HEK293 (cell line): ENCODE results near the gene NAA25.

Experiments used
- CTCF ChIA-PET: fragments of 350-600 bp; formaldehyde crosslinking; extraction: SDS; loops from one replicate; lab custom pipeline; 2021; ENCODE audit warnings: antibody characterized with exemption; lab: Yijun Ruan, JAX
- POLR2A ChIA-PET: fragments of 300-600 bp; formaldehyde crosslinking; extraction: SDS; loops from one replicate; lab custom pipeline; 2020; ENCODE audit warnings: antibody characterized with exemption, inconsistent platforms; lab: Yijun Ruan, JAX
- H3K27ac ChIP-seq: fragments of 200-500 bp; sonication (Bioruptor generic); 2 replicates; pipeline ENCODE4 v1.5.1; 2014; ENCODE audit warnings: low read depth, low read length, control low read depth, inconsistent platforms; ENCODE audit errors: extremely low read depth
- H3K36me3 ChIP-seq, 2 experiments: fragments of 200-500 bp in 1 of 2; sonication (Bioruptor generic) in 1 of 2; 1 replicate in 1 of 2; 2 replicates in 1 of 2; pipeline ENCODE4 v1.5.1; 2014 to 2017; ENCODE audit warnings: inconsistent platforms in 2 of 2, low read length in 2 of 2; ENCODE audit not compliant: control insufficient read depth in 2 of 2, insufficient read depth in 1 of 2
- H3K4me1 ChIP-seq: fragments of 200-500 bp; sonication (Bioruptor generic); 2 replicates; pipeline ENCODE4 v1.5.1; 2014; ENCODE audit warnings: mild to moderate bottlenecking, low read length, inconsistent platforms; ENCODE audit not compliant: control insufficient read depth, insufficient read depth
- H3K4me3 ChIP-seq: 2 replicates; pipeline ENCODE4 v1.5.1; 2011; ENCODE audit warnings: low read depth, mild to moderate bottlenecking, control low read depth, low read length, moderate library complexity
- H3K9me3 ChIP-seq: fragments of 200-500 bp; sonication (Bioruptor generic); 2 replicates; pipeline ENCODE4 v1.5.1; 2014; ENCODE audit warnings: low read depth, low read length, inconsistent platforms; ENCODE audit not compliant: control insufficient read depth, insufficient read depth
- KLF16 ChIP-seq: fragments of 450-650 bp; formaldehyde crosslinking; IDR thresholded peaks from 2 replicates; pipeline ENCODE4 v1.5.1; 2017; ENCODE audit warnings: missing biosample characterization, missing genetic modification characterization
- PATZ1 ChIP-seq: fragments of 450-650 bp; formaldehyde crosslinking; IDR thresholded peaks from 2 replicates; pipeline ENCODE4 v1.5.1; 2016; ENCODE audit warnings: missing biosample characterization, missing genetic modification characterization
- PRDM4 ChIP-seq: fragments of 450-650 bp; formaldehyde crosslinking; IDR thresholded peaks from 2 replicates; pipeline ENCODE4 v1.5.1; 2017; ENCODE audit warnings: missing biosample characterization, missing genetic modification characterization
- ZBTB48 ChIP-seq: fragments of 450-650 bp; formaldehyde crosslinking; IDR thresholded peaks from 2 replicates; pipeline ENCODE4 v1.5.1; 2016; ENCODE audit warnings: missing biosample characterization, missing genetic modification characterization
- ZNF16 ChIP-seq: fragments of 450-650 bp; formaldehyde crosslinking; IDR thresholded peaks from 2 replicates; pipeline ENCODE4 v1.5.1; 2016; ENCODE audit warnings: low read depth, missing biosample characterization, missing genetic modification characterization
- ZNF184 ChIP-seq: fragments of 450-650 bp; IDR thresholded peaks from 2 replicates; pipeline ENCODE4 v1.5.1; 2018; ENCODE audit warnings: missing biosample characterization, mild to moderate bottlenecking, missing genetic modification characterization
- ZNF324 ChIP-seq: fragments of 450-650 bp; formaldehyde crosslinking; IDR thresholded peaks from 2 replicates; pipeline ENCODE4 v1.5.1; 2016; ENCODE audit warnings: missing biosample characterization, missing genetic modification characterization
- ZNF391 ChIP-seq: fragments of 450-650 bp; formaldehyde crosslinking; IDR thresholded peaks from 2 replicates; pipeline ENCODE4 v1.5.1; 2016; ENCODE audit warnings: low read depth, missing biosample characterization, missing genetic modification characterization, borderline replicate concordance
- ZNF404 ChIP-seq: fragments of 450-650 bp; formaldehyde crosslinking; IDR thresholded peaks from 2 replicates; pipeline ENCODE4 v1.5.1; 2017; ENCODE audit warnings: missing biosample characterization, missing genetic modification characterization
- ZNF433 ChIP-seq: fragments of 450-650 bp; formaldehyde crosslinking; IDR thresholded peaks from 2 replicates; pipeline ENCODE4 v1.5.1; 2016; ENCODE audit warnings: missing biosample characterization, missing genetic modification characterization, low read depth
- ZNF513 ChIP-seq: fragments of 450-650 bp; IDR thresholded peaks from 2 replicates; pipeline ENCODE4 v1.5.1; 2018; ENCODE audit warnings: missing biosample characterization, missing genetic modification characterization
- ZNF530 ChIP-seq: fragments of 450-650 bp; formaldehyde crosslinking; IDR thresholded peaks from 2 replicates; pipeline ENCODE4 v1.5.1; 2016; ENCODE audit warnings: low read depth, missing biosample characterization, missing genetic modification characterization
- ZNF585B ChIP-seq: fragments of 450-650 bp; formaldehyde crosslinking; IDR thresholded peaks from 2 replicates; pipeline ENCODE4 v1.5.1; 2016; ENCODE audit warnings: missing biosample characterization, missing genetic modification characterization
- ZNF76 ChIP-seq: fragments of 450-650 bp; formaldehyde crosslinking; IDR thresholded peaks from 2 replicates; pipeline ENCODE4; 2016; ENCODE audit warnings: low read depth, missing biosample characterization, missing genetic modification characterization, borderline replicate concordance
- TF ChIP-seq, protein P1 (sequence below): fragments of 450-650 bp; formaldehyde crosslinking; IDR thresholded peaks from 2 replicates; pipeline ENCODE4 v1.5.1; 2017; ENCODE audit warnings: missing biosample characterization, missing genetic modification characterization
- TF ChIP-seq, protein P2 (sequence below): fragments of 450-650 bp; formaldehyde crosslinking; IDR thresholded peaks from 2 replicates; pipeline ENCODE4 v1.5.1; 2017; ENCODE audit warnings: missing biosample characterization, missing genetic modification characterization
- TF ChIP-seq, protein P3 (sequence below): fragments of 450-650 bp; formaldehyde crosslinking; IDR thresholded peaks from 2 replicates; pipeline ENCODE4 v1.5.1; 2016; ENCODE audit warnings: missing biosample characterization, missing genetic modification characterization

Gene NAA25

DNA sequence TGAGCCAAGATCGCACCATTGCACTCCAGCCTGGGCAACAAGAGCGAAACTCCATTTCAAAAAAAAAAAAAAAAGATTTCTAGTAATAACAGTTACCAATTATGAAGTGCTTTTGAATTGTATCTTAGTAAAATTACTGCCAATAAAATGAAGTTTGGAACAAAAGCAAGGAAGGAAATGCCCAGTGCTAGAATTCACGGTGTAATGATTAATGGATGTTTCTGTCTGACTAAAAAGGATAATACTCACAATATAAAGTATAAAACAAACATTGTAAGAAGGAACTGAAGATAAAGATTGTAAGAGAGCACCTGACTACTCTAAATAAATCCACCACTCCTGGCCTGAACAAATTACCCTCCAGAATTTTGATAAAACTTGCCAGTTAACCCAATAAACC lies 99.7 kb downstream of the NAA25 start:
- CTCF ChIA-PET = no interaction called here
- H3K36me3 ChIP-seq = no peaks in the 10 kb centered on the region; a peak in 1 of 3 replicates

GRCh38 chr12:112007945-112008344 lies 100.6 kb downstream of the NAA25 start:
- ChIA-PET CTCF (interaction anchor here (0.9 kb wide), 1 partner anchor 22 kb away, joined by 3 read pairs; no protein-coding TSS in a partner anchor), POLR2A (no interaction called here)
- TF ChIP-seq ZNF530 (tag by site-specific recombination) (no peak), KLF16 (no peak), PRDM4 (tag by site-specific recombination) (no peak), ZNF76 (tag by site-specific recombination) (no peak), ZNF404 (tag by site-specific recombination) (no peak), ZNF16 (tag by site-specific recombination) (no peak)
- Histone ChIP-seq H3K9me3 (no peaks in the 10 kb centered on the region), H3K27ac (no peak overlapping the region), H3K36me3 (no peaks in the 10 kb centered on the region; a peak in 1 of 3 replicates), H3K4me3 (no peak overlapping the region), H3K4me1 (peaks cover 16% of the 10 kb centered on the region)

More for the DNA sequence above, 99.7 kb downstream of the NAA25 start:
- H3K9me3 ChIP-seq = no peaks in the 10 kb centered on the region
- peaks cover 16% of the 10 kb centered on the region for H3K4me1 ChIP-seq
- POLR2A ChIA-PET = no interaction called here
- H3K27ac ChIP-seq = no peak overlapping the region
- no peak overlapping the region for H3K4me3 ChIP-seq
- TF ChIP-seq ZNF391 (tag by site-specific recombination) (no peak), ZNF585B (tag by site-specific recombination) (no peak)
- TF ChIP-seq, protein P1, sequence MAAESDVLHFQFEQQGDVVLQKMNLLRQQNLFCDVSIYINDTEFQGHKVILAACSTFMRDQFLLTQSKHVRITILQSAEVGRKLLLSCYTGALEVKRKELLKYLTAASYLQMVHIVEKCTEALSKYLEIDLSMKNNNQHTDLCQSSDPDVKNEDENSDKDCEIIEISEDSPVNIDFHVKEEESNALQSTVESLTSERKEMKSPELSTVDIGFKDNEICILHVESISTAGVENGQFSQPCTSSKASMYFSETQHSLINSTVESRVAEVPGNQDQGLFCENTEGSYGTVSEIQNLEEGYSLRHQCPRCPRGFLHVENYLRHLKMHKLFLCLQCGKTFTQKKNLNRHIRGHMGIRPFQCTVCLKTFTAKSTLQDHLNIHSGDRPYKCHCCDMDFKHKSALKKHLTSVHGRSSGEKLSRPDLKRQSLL (tag by site-specific recombination) = no peak
- TF ChIP-seq, protein P2, sequence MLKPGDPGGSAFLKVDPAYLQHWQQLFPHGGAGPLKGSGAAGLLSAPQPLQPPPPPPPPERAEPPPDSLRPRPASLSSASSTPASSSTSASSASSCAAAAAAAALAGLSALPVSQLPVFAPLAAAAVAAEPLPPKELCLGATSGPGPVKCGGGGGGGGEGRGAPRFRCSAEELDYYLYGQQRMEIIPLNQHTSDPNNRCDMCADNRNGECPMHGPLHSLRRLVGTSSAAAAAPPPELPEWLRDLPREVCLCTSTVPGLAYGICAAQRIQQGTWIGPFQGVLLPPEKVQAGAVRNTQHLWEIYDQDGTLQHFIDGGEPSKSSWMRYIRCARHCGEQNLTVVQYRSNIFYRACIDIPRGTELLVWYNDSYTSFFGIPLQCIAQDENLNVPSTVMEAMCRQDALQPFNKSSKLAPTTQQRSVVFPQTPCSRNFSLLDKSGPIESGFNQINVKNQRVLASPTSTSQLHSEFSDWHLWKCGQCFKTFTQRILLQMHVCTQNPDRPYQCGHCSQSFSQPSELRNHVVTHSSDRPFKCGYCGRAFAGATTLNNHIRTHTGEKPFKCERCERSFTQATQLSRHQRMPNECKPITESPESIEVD (tag by site-specific recombination) = peak; percentile 75
- TF ChIP-seq, all 188 proteins: peak for 1

- no peaks in the 10 kb centered on the region for H3K9me3 ChIP-seq
- ChIA-PET CTCF (no interaction called here), POLR2A (interaction anchor here (1.2 kb wide), 1 partner anchor 8 kb away, joined by 10 read pairs; the partner anchor contains the start of genes ERP29 and TMEM116)
- no peak overlapping the region for H3K4me3 ChIP-seq
- H3K27ac ChIP-seq = no peak overlapping the region
- H3K4me1 ChIP-seq = peaks cover 14% of the 10 kb centered on the region
- no peaks in the 10 kb centered on the region; a peak in 1 of 3 replicates for H3K36me3 ChIP-seq
- peak; percentile 29; the same call in 1 of the 2 replicates for TF ChIP-seq PATZ1 (tag by site-specific recombination)
- no peak for TF ChIP-seq ZNF324
- no peak for TF ChIP-seq ZNF184 (tag by site-specific recombination)
- TF ChIP-seq ZNF513 = no peak
- no peak for TF ChIP-seq ZNF433 (tag by site-specific recombination)
- TF ChIP-seq, protein P3, sequence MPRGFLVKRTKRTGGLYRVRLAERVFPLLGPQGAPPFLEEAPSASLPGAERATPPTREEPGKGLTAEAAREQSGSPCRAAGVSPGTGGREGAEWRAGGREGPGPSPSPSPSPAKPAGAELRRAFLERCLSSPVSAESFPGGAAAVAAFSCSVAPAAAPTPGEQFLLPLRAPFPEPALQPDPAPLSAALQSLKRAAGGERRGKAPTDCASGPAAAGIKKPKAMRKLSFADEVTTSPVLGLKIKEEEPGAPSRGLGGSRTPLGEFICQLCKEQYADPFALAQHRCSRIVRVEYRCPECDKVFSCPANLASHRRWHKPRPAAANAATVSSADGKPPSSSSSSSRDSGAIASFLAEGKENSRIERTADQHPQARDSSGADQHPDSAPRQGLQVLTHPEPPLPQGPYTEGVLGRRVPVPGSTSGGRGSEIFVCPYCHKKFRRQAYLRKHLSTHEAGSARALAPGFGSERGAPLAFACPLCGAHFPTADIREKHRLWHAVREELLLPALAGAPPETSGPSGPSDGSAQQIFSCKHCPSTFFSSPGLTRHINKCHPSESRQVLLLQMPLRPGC (tag by site-specific recombination) = no peak
- no peak for TF ChIP-seq ZBTB48 (tag by site-specific recombination)
Measured at GRCh38 chr12:112005419-112006395, 102.9 kb downstream of the NAA25 start.
